HFF-Myc (cell line): ENCODE measurements around the gene ZBTB47.

Source experiments
- DNase-seq: peaks from one replicate; pipeline ENCODE4 v3.0.0-alpha.2; 2011; ENCODE audit warnings: low read depth; ENCODE audit errors: extremely low read depth
- H3K4me3 ChIP-seq: replicated peaks from 2 replicates; pipeline ENCODE4 v1.5.1; 2011; ENCODE audit warnings: low read depth, mild to moderate bottlenecking, control low read depth, low read length
- CTCF ChIP-seq: IDR thresholded peaks from 2 replicates; pipeline ENCODE4 v1.5.1; 2012; ENCODE audit warnings: mild to moderate bottlenecking, low read depth, low read length, control low read depth; ENCODE audit errors: missing control alignments

The ZBTB47 gene

GRCh38 chr3:42613462-42613861, 40.0 kb upstream of the ZBTB47 start:
- TF ChIP-seq CTCF = peak; percentile 17
- no peak overlapping the region for H3K4me3 ChIP-seq
- DNase-seq = no peak

- no peak for TF ChIP-seq CTCF
- DNase-seq = no peak
- no peak overlapping the region for H3K4me3 ChIP-seq
Measured at GRCh38 chr3:42631620-42632019, 21.9 kb upstream of the ZBTB47 start.

GRCh38 chr3:42632146-42632545, 21.4 kb upstream of the ZBTB47 start:
- no peak for TF ChIP-seq CTCF

GRCh38 chr3:42633544-42633943, 20.0 kb upstream of the ZBTB47 start:
- no peak for TF ChIP-seq CTCF
- no peak overlapping the region for H3K4me3 ChIP-seq
- no peak for DNase-seq

More at GRCh38 chr3:42632146-42632545, 21.4 kb upstream of the ZBTB47 start:
- H3K4me3 ChIP-seq = no peak overlapping the region
- DNase-seq = no peak

GRCh38 chr3:42635111-42635510, 18.4 kb upstream of the ZBTB47 start:
- no peak overlapping the region for H3K4me3 ChIP-seq
- no peak for DNase-seq
- TF ChIP-seq CTCF = no peak

- H3K4me3 ChIP-seq = no peak overlapping the region
- no peak for DNase-seq
- TF ChIP-seq CTCF = no peak
Measured at GRCh38 chr3:42637001-42637400, 16.5 kb upstream of the ZBTB47 start.

- no peak for DNase-seq
- H3K4me3 ChIP-seq = no peak overlapping the region
- TF ChIP-seq CTCF = no peak
Measured at GRCh38 chr3:42638339-42638842, 15.1 kb upstream of the ZBTB47 start.
